ACC112 (cell line): ENCODE measurements around the gene ACSM3.

Experiments
- H2AFZ ChIP-seq: fragments of 200-600 bp; sonication (generic); one replicate; pipeline ENCODE4 v1.6.0; 2017; ENCODE audit warnings: antibody characterized with exemption, low read length; ENCODE audit not compliant: unreplicated experiment
- H3K27ac ChIP-seq: fragments of 200-600 bp; sonication (generic); 2 replicates; pipeline ENCODE4 v1.5.1; 2014; ENCODE audit warnings: low read depth, mild to moderate bottlenecking, antibody characterized with exemption, low read length, moderate library complexity
- H3K27me3 ChIP-seq: fragments of 200-600 bp; sonication (generic); 2 replicates; pipeline ENCODE4 v1.6.1; 2014; ENCODE audit warnings: mild to moderate bottlenecking, antibody characterized with exemption, low read length, moderate library complexity, mixed read lengths; ENCODE audit not compliant: insufficient read depth
- H3K36me3 ChIP-seq: fragments of 200-600 bp; sonication (generic); 2 replicates; pipeline ENCODE4 v1.6.1; 2016; ENCODE audit warnings: mild to moderate bottlenecking, antibody characterized with exemption, low read length, moderate library complexity, mixed read lengths; ENCODE audit not compliant: insufficient read depth
- H3K4me1 ChIP-seq: fragments of 200-600 bp; sonication (generic); one replicate; pipeline ENCODE4 v1.6.1; 2016; ENCODE audit warnings: low read length, mixed read lengths; ENCODE audit not compliant: insufficient read depth, unreplicated experiment, control insufficient read depth
- H3K4me3 ChIP-seq: fragments of 200-600 bp; sonication (generic); 2 replicates; pipeline ENCODE4 v1.5.1; 2014; ENCODE audit warnings: mild to moderate bottlenecking, low read depth, low read length
- H3K79me2 ChIP-seq: fragments of 200-600 bp; sonication (generic); one replicate; pipeline ENCODE4 v1.6.0; 2016; ENCODE audit warnings: low read length; ENCODE audit not compliant: control insufficient read depth, unreplicated experiment, insufficient read depth

The ACSM3 gene

DNA sequence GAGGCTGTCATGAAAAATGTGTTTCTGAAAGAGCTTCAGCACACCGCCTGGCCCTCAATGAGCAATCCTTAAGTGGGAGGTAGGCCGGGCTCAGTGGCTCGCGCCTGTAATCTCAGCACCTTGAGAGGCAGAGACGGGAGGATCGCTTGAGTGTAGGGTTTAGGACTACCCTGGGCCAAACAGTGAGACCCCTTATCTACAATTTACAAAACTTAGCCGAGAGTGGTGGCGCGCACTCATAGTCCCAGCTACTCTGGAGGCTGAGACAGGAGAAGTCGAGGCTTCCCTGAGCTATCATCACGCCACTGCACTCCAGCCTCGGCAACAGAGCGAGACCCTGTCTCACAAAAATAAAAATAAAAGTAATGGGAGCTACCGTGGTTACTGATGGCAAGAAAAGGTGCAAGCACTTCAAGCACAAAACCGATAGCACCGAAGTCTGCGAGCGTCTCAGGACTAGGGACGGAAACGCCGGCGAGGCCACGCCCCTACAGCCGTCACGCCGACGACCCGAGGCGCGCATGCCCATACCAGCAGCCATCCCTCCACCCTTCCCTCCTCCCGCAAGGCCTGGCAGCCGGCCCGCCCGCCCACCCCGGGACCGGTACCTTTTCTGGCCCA is 22.8 kb upstream of the ACSM3 start:
- no peak overlapping the region for H2AFZ ChIP-seq
- H3K36me3 ChIP-seq, result peaks cover 22% of the 10 kb centered on the region
- H3K27ac ChIP-seq, result peak overlapping the region; percentile 91; the same call in 1 of the 2 replicates
- peaks cover 30% of the 10 kb centered on the region for H3K79me2 ChIP-seq
- H3K27me3 ChIP-seq, result no peaks in the 10 kb centered on the region
- peaks cover 7% of the 10 kb centered on the region for H3K4me1 ChIP-seq
- H3K4me3 ChIP-seq, result peak overlapping the region; percentile 99

DNA sequence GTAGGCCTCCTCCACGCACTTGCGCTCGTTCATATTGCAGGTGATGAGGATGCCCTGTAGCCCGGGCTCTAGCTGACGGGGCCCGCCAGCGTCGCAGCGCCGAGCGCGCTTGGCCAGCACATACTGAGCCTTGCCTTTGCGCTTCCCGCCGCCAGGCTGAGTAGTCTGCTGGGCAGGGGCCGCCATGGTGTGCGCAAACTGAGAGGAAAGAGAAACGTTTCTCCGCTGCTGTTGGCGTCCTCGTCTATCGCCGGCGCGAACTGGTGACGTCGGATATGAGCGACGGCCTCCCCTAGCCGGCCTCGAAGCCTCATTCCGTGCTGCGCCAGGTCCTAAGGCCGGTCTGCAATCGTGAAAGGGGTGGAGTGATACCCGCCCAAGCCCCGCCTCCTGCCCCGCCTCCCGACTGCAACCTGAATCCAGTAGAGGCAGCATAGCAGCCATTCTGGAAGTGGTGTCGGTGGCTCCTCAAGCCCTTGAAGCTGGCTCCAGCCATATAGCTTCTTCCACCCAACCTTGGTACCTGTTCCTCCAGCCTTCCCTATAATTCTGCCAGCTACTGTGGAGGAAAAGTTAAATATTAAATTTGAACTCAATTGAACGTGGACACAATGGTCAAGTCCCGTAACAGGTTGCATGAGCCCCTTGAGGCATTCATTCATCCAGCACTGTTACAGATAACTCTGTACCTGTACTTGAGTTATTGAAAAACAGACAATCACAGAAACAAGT is 22.1 kb upstream of the ACSM3 start, which contains the start of gene THUMPD1:
Gene THUMPD1 (minus strand): TSS at position 265 of the 732 bp plus-strand sequence. CDS start 79 bp downstream, at position 186.
- peaks cover 15% of the 10 kb centered on the region for H3K36me3 ChIP-seq
- peaks cover 30% of the 10 kb centered on the region for H3K79me2 ChIP-seq
- no peaks in the 10 kb centered on the region for H3K27me3 ChIP-seq
- H3K4me1 ChIP-seq, result peaks cover 7% of the 10 kb centered on the region
- H3K4me3 ChIP-seq, result peak within 1 kb of the TSS; percentile 99
- peak within 1 kb of the TSS; percentile 99 for H2AFZ ChIP-seq
- H3K27ac ChIP-seq, result peak within 1 kb of the TSS; percentile 91

GRCh38 chr16:20743591-20743990 is 20.2 kb upstream of the ACSM3 start:
- Histone ChIP-seq H3K4me3 (no peak overlapping the region), H3K79me2 (peaks cover 26% of the 10 kb centered on the region), H3K4me1 (peaks cover 7% of the 10 kb centered on the region), H2AFZ (no peak overlapping the region), H3K27me3 (no peaks in the 10 kb centered on the region), H3K27ac (no peak overlapping the region), H3K36me3 (peaks cover 1% of the 10 kb centered on the region; the same call in 1 of the 2 replicates)

- no peak overlapping the region for H2AFZ ChIP-seq
- H3K27ac ChIP-seq, result no peak overlapping the region
- H3K27me3 ChIP-seq, result peaks cover 8% of the 10 kb centered on the region; the same call in 1 of the 2 replicates
- no peaks in the 10 kb centered on the region for H3K36me3 ChIP-seq
- peaks cover 4% of the 10 kb centered on the region for H3K4me1 ChIP-seq
- H3K79me2 ChIP-seq, result peaks cover 12% of the 10 kb centered on the region
- H3K4me3 ChIP-seq, result no peak overlapping the region
These were observed 18.8 kb upstream of the ACSM3 start for GRCh38 chr16:20744922-20745440.

- no peak overlapping the region for H3K4me3 ChIP-seq
- H3K79me2 ChIP-seq, result no peaks in the 10 kb centered on the region
- no peak overlapping the region for H3K27ac ChIP-seq
- H2AFZ ChIP-seq, result no peak overlapping the region
- no peaks in the 10 kb centered on the region for H3K4me1 ChIP-seq
- peaks cover 18% of the 10 kb centered on the region for H3K27me3 ChIP-seq
- no peaks in the 10 kb centered on the region for H3K36me3 ChIP-seq
These were observed 17.4 kb upstream of the ACSM3 start for GRCh38 chr16:20746461-20746860.

DNA sequence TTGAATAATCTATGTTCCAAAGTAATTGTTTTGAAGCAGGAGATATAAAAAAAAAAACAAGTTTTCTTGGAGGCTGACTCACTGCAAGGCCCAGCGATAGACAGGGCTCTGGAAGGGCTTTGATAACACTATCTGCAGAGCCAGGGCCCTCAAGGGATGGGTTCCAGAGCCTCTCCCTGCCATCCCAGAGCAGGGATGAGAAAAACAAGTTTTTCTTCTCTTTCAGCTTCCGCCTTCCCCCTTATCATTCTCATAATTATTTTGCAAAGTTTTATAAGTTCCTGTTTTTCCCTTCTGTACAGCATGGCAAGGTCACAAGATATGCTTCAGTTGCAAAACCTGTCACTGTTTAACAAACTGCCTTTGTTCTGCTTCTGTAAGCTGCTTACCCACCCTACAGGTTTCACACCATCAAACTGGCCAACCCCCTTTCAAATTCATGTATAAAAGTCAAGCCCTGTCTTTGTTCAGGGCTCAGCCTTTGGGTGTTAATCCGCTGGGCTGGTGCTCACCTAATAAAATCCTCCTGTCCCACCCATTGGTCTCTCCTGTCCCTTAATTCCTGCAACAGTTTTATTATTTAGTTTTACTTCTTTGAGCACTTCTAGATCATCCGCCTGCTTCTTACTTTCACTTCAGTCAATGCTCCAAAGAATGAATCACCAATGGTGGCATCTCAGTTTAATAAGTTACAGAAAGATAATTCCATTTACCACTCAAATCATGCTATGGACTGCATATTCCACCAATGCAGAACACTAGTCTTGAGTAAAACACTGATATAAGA is 16.6 kb upstream of the ACSM3 start:
- Histone ChIP-seq H3K79me2 (no peaks in the 10 kb centered on the region), H2AFZ (no peak overlapping the region), H3K4me1 (no peaks in the 10 kb centered on the region), H3K27ac (no peak overlapping the region), H3K36me3 (no peaks in the 10 kb centered on the region), H3K4me3 (no peak overlapping the region), H3K27me3 (peaks cover 26% of the 10 kb centered on the region)

GRCh38 chr16:20749474-20749873 is 14.3 kb upstream of the ACSM3 start:
- Histone ChIP-seq H3K4me3 (no peak overlapping the region), H3K4me1 (no peaks in the 10 kb centered on the region), H3K79me2 (no peaks in the 10 kb centered on the region), H2AFZ (no peak overlapping the region), H3K27ac (no peak overlapping the region), H3K36me3 (no peaks in the 10 kb centered on the region), H3K27me3 (peaks cover 44% of the 10 kb centered on the region)

GRCh38 chr16:20750558-20750957 is 13.3 kb upstream of the ACSM3 start:
- Histone ChIP-seq H3K4me3 (no peak overlapping the region), H3K4me1 (no peaks in the 10 kb centered on the region), H3K27ac (no peak overlapping the region)

DNA sequence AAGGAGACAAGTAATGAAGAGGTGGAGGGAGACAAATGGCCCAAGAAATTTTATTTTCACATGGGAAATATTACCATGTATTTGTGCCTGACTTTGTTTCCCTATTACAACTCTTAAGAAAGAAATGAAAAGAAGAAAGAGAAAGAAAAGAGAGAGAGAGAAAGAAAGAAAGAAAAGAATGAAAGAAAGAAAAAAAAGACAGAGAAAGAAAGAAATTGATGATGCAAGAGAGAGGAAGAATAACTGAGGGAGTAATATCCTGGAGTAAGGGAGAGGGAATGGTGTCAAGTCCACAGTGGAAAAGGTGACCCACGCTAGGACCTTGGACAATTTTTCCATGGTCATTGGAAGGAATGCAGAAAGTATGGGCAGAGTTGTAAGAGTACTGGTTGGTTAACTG is 10.1 kb upstream of the ACSM3 start:
- Histone ChIP-seq H3K27me3 (peaks cover 53% of the 10 kb centered on the region), H3K4me3 (no peak overlapping the region), H2AFZ (no peak overlapping the region), H3K27ac (no peak overlapping the region), H3K79me2 (no peaks in the 10 kb centered on the region), H3K4me1 (no peaks in the 10 kb centered on the region), H3K36me3 (no peaks in the 10 kb centered on the region)

More at GRCh38 chr16:20750558-20750957, 13.3 kb upstream of the ACSM3 start:
- H3K36me3 ChIP-seq, result no peaks in the 10 kb centered on the region
- H3K79me2 ChIP-seq, result no peaks in the 10 kb centered on the region
- no peak overlapping the region for H2AFZ ChIP-seq
- H3K27me3 ChIP-seq, result peaks cover 53% of the 10 kb centered on the region

DNA sequence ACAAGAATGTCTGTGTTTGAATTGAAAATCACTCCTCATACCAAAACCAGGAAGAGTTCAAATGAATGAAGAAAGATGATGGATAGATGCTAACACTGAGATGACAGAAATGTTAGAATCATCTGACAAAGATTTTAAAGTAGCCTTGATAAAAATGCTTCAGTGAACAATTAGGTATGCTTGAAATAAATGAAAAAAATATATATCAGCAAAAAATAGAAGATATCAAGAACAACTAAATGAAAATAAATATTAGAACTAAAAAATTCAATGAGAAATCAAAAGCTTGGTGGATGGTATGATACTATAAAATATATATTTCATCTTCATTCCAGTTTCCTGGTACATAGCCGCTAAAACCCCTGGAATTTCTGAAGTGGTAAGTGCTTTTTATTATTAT is 8.6 kb upstream of the ACSM3 start:
- Histone ChIP-seq H3K79me2 (no peaks in the 10 kb centered on the region), H3K27ac (no peak overlapping the region), H3K4me1 (no peaks in the 10 kb centered on the region), H3K4me3 (no peak overlapping the region), H3K36me3 (no peaks in the 10 kb centered on the region), H3K27me3 (peaks cover 51% of the 10 kb centered on the region), H2AFZ (no peak overlapping the region)
